H54 (cell line): Measurements from ENCODE around the gene NMNAT1.
"Not testable (repeated sequence)": the region's sequence is repeated elsewhere in the genome, so short reads cannot be mapped to it uniquely, and the experiment has no call there.

Source experiments
- DNase-seq: peaks from one replicate; pipeline ENCODE4 v3.0.0; 2011; ENCODE audit warnings: low spot score, mixed read lengths; ENCODE audit not compliant: insufficient read length
- FAIRE-seq: peaks from 3 replicates; lab custom pipeline; 2011; peaks lifted over from hg19 to GRCh38; lab: Jason Lieb, UNC
- POLR2A ChIP-seq: IDR thresholded peaks from 2 replicates; pipeline ENCODE4 v1.6.1; 2011; ENCODE audit warnings: low read depth, mild to moderate bottlenecking, low read length

The NMNAT1 gene

GRCh38 chr1:10019561-10019960, 76.3 kb downstream of the NMNAT1 start:
- DNase-seq (no peak), FAIRE-seq (no peak)
- no peak for TF ChIP-seq POLR2A

- no peak for TF ChIP-seq POLR2A
- FAIRE-seq: no peak
- no peak for DNase-seq
Observed at GRCh38 chr1:10020086-10020485, 76.8 kb downstream of the NMNAT1 start.

GRCh38 chr1:10020678-10021077, 77.4 kb downstream of the NMNAT1 start:
- DNase-seq, FAIRE-seq: not testable (repeated sequence)

GRCh38 chr1:10021992-10022391, 78.7 kb downstream of the NMNAT1 start:
- DNase-seq, FAIRE-seq: not testable (repeated sequence)

- FAIRE-seq: no peak
- TF ChIP-seq POLR2A: no peak
- DNase-seq: no peak
Observed at GRCh38 chr1:10022656-10023055, 79.4 kb downstream of the NMNAT1 start.

GRCh38 chr1:10025354-10025753, 82.1 kb downstream of the NMNAT1 start:
- FAIRE-seq: no peak
- TF ChIP-seq POLR2A: no peak
- no peak for DNase-seq

GRCh38 chr1:10027027-10027426, 83.8 kb downstream of the NMNAT1 start:
- FAIRE-seq: no peak
- no peak for DNase-seq
- TF ChIP-seq POLR2A: no peak

- not testable (repeated sequence) for FAIRE-seq, DNase-seq
Observed at GRCh38 chr1:10028956-10029500, 85.8 kb downstream of the NMNAT1 start.

GRCh38 chr1:10031461-10031860, 88.2 kb downstream of the NMNAT1 start:
- no peak for FAIRE-seq
- peak; percentile 24 for DNase-seq
- no peak for TF ChIP-seq POLR2A

GRCh38 chr1:10032590-10033358, 89.5 kb downstream of the NMNAT1 start, which contains the start of gene UBE4B:
TSS of gene UBE4B (plus strand) at chr1:10032958. CDS start at chr1:10033671, 713 bp downstream.
- DNase-seq (peak; percentile 65), FAIRE-seq (peak; percentile 82)
- TF ChIP-seq POLR2A: peak; percentile 52; the same call in 1 of the 2 replicates

- no peak for TF ChIP-seq POLR2A
- DNase-seq (peak; percentile 10), FAIRE-seq (no peak)
Observed at GRCh38 chr1:10033359-10033845, 90.1 kb downstream of the NMNAT1 start.
